HepG2 (cell line): Measurements from ENCODE around the gene XPC. TPM values are rescaled to one million over a fixed set of nuclear protein-coding genes. Genes with fewer than 3 reads are reported as not detected.

Experiments used
- ATAC-seq: fragments of 200-7000 bp; cut with Tn5 transposase; 3 replicates; pipeline ENCODE4 v1.9.1; 2020; ENCODE audit warnings: mild to moderate bottlenecking, moderate library complexity
- BruUV-seq: library from RNA; stranded (reverse); fragments of 400-500 nt; replicated peaks from 2 replicates; lab custom pipeline; 2021; lab: Mats Ljungman, UMichigan
- CTCF ChIA-PET: fragments of 300-600 bp; formaldehyde crosslinking; extraction: SDS; loops from one replicate; lab custom pipeline; 2021; ENCODE audit warnings: low total read pairs, inconsistent platforms, low intra/inter-chr PET ratio; lab: Yijun Ruan, JAX
- POLR2A ChIA-PET: fragments of 350-600 bp; sonication (Branson Sonifier 250); formaldehyde crosslinking; loops from one replicate; lab custom pipeline; 2020; ENCODE audit warnings: antibody characterized with exemption, inconsistent platforms; lab: Yijun Ruan, JAX
- DNase-seq: peaks from one replicate; pipeline ENCODE4 v3.0.0-alpha.2; 2015; ENCODE audit warnings: low spot score
- FAIRE-seq: peaks from 3 replicates; lab custom pipeline; 2011; peaks lifted over from hg19 to GRCh38; lab: Jason Lieb, UNC
- H2AFZ ChIP-seq: one replicate; pipeline ENCODE4 v1.6.1; 2011; ENCODE audit warnings: low read length, inconsistent platforms
- H3K27ac ChIP-seq: fragments of 300-600 bp; 3 replicates; pipeline ENCODE4 v1.8.0; 2011; ENCODE audit warnings: mixed run types, mild to moderate bottlenecking, mixed read lengths, low read length, inconsistent platforms; ENCODE audit not compliant: insufficient read depth; ENCODE audit errors: extremely low read length
- H3K27me3 ChIP-seq, 2 experiments: fragments of 200-600 bp in 1 of 2; 2 replicates in 1 of 2; 3 replicates in 1 of 2; pipeline versions ENCODE4 v1.6.0 to v1.8.0; 2011; ENCODE audit warnings: low read length in 2 of 2, mild to moderate bottlenecking in 2 of 2, moderate library complexity in 2 of 2, inconsistent platforms in 1 of 2; ENCODE audit not compliant: insufficient read depth in 2 of 2, control insufficient read depth in 1 of 2
- H3K36me3 ChIP-seq, 2 experiments: fragments of 200-600 bp in 1 of 2; replicated peaks in 1 of 2; 2 replicates in 1 of 2; 3 replicates in 1 of 2; pipeline versions ENCODE4 v1.5.1 to v1.8.0; 2011; ENCODE audit warnings: low read length in 2 of 2, inconsistent platforms in 1 of 2; ENCODE audit not compliant: insufficient read depth in 2 of 2, control insufficient read depth in 1 of 2
- H3K4me1 ChIP-seq: 2 replicates; pipeline ENCODE4 v1.5.1; 2012; ENCODE audit warnings: low read length, inconsistent platforms; ENCODE audit not compliant: insufficient read depth
- H3K4me2 ChIP-seq: 2 replicates; pipeline ENCODE4 v1.6.0; 2011; ENCODE audit warnings: low read depth, low read length, inconsistent platforms
- H3K4me3 ChIP-seq, 3 experiments: fragments of 200-600 bp in 1 of 3; sonication (generic), shearing (Covaris generic) in 1 of 3; replicated peaks in 1 of 3; 2 replicates each; pipeline ENCODE4 v1.5.1; 2011 to 2016; ENCODE audit warnings: low read length in 3 of 3, inconsistent platforms in 2 of 3, low read depth in 2 of 3, mild to moderate bottlenecking in 2 of 3, control low read depth in 1 of 3, mixed read lengths in 1 of 3; ENCODE audit not compliant: insufficient read depth in 1 of 3
- H3K79me2 ChIP-seq: one replicate; pipeline ENCODE4 v1.6.1; 2011; ENCODE audit warnings: low read length, inconsistent platforms; ENCODE audit not compliant: insufficient read depth
- H3K9ac ChIP-seq: 2 replicates; pipeline ENCODE4 v1.6.0; 2011; ENCODE audit warnings: mild to moderate bottlenecking, low read depth, low read length, inconsistent platforms; ENCODE audit not compliant: insufficient read depth
- H3K9me3 ChIP-seq: 2 replicates; pipeline ENCODE4 v1.5.1; 2012; ENCODE audit warnings: mild to moderate bottlenecking, low read length
- H4K20me1 ChIP-seq: 2 replicates; pipeline ENCODE4 v1.6.0; 2011; ENCODE audit warnings: inconsistent platforms, mild to moderate bottlenecking, low read length, moderate library complexity; ENCODE audit not compliant: insufficient read depth
- HMG20A ChIP-seq: IDR thresholded peaks from 2 replicates; pipeline ENCODE4 v1.6.1; 2016; ENCODE audit warnings: borderline replicate concordance
- RBFOX2 ChIP-seq: fragments of 200-400 bp; formaldehyde crosslinking; IDR thresholded peaks from 2 replicates; pipeline ENCODE4 v1.6.1; 2017; ENCODE audit warnings: low read depth, mild to moderate bottlenecking, low read length
- THAP11 ChIP-seq: IDR thresholded peaks from 2 replicates; pipeline ENCODE4 v1.6.1; 2016; ENCODE audit warnings: missing biosample characterization, missing genetic modification reagents
- ZNF121 ChIP-seq: sonication (generic); formaldehyde crosslinking; IDR thresholded peaks from 2 replicates; pipeline ENCODE4 v1.5.0; 2020; ENCODE audit warnings: mild to moderate bottlenecking, missing genetic modification reagents
- ZNF546 ChIP-seq: sonication (generic); formaldehyde crosslinking; conservative IDR thresholded peaks from 2 replicates; pipeline ENCODE4 v1.8.1; 2023; ENCODE audit warnings: mild to moderate bottlenecking, missing genetic modification reagents
- ZNF781 ChIP-seq: sonication (generic); formaldehyde crosslinking; IDR thresholded peaks from 2 replicates; pipeline ENCODE4 v1.5.1; 2020; ENCODE audit warnings: borderline replicate concordance, mild to moderate bottlenecking, missing genetic modification reagents; ENCODE audit errors: not compliant biosample characterization
- WGBS: methylation state at CpG from one replicate; pipeline ENCODE4 v1.1.6; 2017; ENCODE audit warnings: low lambda C conversion rate; 5-methylcytosine and 5-hydroxymethylcytosine counted together
- in situ Hi-C: cut with HindIII; loops from 2 replicates; pipeline ENCODE4 v1.10.0; 2017; ENCODE audit warnings: low pct_unique_long_range_greater_than_20kb; ENCODE audit not compliant: extremely low pct_ligation_motif_present
- intact Hi-C: fragments of 100-400 bp; cut with micrococcal nuclease; formaldehyde crosslinking; loops from one replicate; pipeline ENCODE4 v1.10.0; 2022; ENCODE audit not compliant: unreplicated experiment
- polyA plus RNA-seq, 8 experiments: library from polyadenylated mRNA; depleted of rRNA in 3 of 8; stranded (reverse) in 7 of 8; unstranded in 1 of 8; fragments of >200 nt; fragmentation: Illumina TruSeq in 4 of 8; extraction: Trizol in 4 of 8; gene quantifications; 2 replicates each; pipeline versions ENCODE4 v1.2.1 to v1.2.3, GENCODE V29; 2011 to 2016; ENCODE audit warnings: low read depth in 4 of 8, missing spikeins in 1 of 8, mixed read lengths in 1 of 8; ENCODE audit not compliant: insufficient read depth in 1 of 8
- total RNA-seq, 5 experiments: library from RNA; depleted of rRNA; stranded (reverse); fragments of >200 nt; fragmentation: Illumina TruSeq; extraction: Trizol; gene quantifications; 2 replicates each; pipeline ENCODE4 v1.2.3, GENCODE V29; 2016; ENCODE audit warnings: low read depth in 1 of 5

XPC gene
- total and polyA plus RNA-seq, 2 of the 13 experiments (the other 11 are each of a cell fraction or from before 2014, with no cell fraction given): 9.4 to 24.1 TPM

DNA sequence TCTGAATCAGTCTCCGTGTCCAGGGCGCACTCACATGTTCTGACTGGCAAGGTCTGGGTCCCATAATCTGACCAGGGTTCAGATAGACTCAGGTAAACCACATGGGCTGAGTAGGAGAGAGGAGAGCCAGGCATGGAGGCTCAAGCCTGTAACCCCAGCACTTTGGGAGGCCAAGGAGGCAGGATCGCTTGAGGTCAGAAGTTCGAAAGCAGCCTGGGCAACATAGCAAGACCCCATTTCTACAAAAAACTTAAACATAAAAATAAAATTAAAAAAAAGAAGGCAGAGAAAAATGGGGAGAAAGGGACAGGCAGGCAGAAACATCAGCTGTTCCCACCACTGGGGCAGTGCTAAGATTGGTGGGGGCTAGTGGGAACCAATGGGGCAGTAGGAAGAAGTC is 48.2 kb downstream of the XPC start:
- no peak for FAIRE-seq
- H3K9ac ChIP-seq: no peak overlapping the region
- H3K4me1 ChIP-seq: peaks cover 32% of the 10 kb centered on the region
- 95% methylated on average over 4 of the region's 4 CpGs for WGBS
- no TSS peak for BruUV-seq
- TF ChIP-seq ZNF546: no peak
- TF ChIP-seq ZNF121 (CRISPR knock-in tag): peak; percentile 63
- no peak for ATAC-seq
- H3K36me3 ChIP-seq: peaks cover 28 to 70% of the 10 kb centered on the region in 2 experiments
- H3K27me3 ChIP-seq: no peaks in the 10 kb centered on the region; a peak in 1 of 5 replicates
- H3K4me3 ChIP-seq: no peak overlapping the region
- no peak overlapping the region for H2AFZ ChIP-seq
- intact Hi-C loops: no loop called here
- peaks cover 35% of the 10 kb centered on the region for H3K79me2 ChIP-seq
- peaks cover 16% of the 10 kb centered on the region for H4K20me1 ChIP-seq
- in situ Hi-C loops: no loop called here
- H3K4me2 ChIP-seq: no peak overlapping the region
- ChIA-PET POLR2A (interaction anchor here (1.0 kb wide), 1 partner anchor 14 kb away, joined by 3 read pairs; no protein-coding TSS in a partner anchor), CTCF (no interaction called here)
- H3K27ac ChIP-seq: no peak overlapping the region
- DNase-seq: no peak
- no peaks in the 10 kb centered on the region for H3K9me3 ChIP-seq

DNA sequence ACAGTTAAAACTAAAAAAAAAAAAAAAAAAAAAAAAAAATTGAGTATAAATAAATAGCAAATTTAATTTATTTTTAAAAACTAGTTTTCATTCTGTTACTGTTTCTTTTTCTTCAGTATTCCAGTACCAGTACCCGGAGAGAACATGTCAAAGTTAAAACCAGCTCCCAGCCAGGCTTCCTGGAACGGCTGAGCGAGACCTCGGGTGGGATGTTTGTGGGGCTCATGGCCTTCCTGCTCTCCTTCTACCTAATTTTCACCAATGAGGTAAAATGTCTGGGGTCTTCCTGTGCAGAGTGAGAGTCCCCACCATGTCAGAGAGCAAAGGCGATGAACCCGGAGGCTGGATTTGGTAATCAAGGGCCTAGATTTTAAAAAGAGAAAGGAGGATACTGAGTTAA is 49.1 kb downstream of the XPC start:
- no TSS peak for BruUV-seq
- no peak overlapping the region for H3K9ac ChIP-seq
- peaks cover 37% of the 10 kb centered on the region for H3K79me2 ChIP-seq
- WGBS: 97% methylated on average over 6 of the region's 6 CpGs
- no peaks in the 10 kb centered on the region; a peak in 1 of 5 replicates for H3K27me3 ChIP-seq
- no peak for TF ChIP-seq ZNF781 (CRISPR knock-in tag)
- TF ChIP-seq RBFOX2: 0 out of 2 replicates have a peak, but pooled peaks have one; percentile 10
- no peak for TF ChIP-seq HMG20A (CRISPR knock-in tag)
- TF ChIP-seq THAP11 (CRISPR knock-in tag): no peak
- DNase-seq (no peak), ATAC-seq (no peak), FAIRE-seq (no peak)
- no peak overlapping the region for H3K4me3 ChIP-seq
- H3K27ac ChIP-seq: no peak overlapping the region
- peaks cover 32% of the 10 kb centered on the region for H3K4me1 ChIP-seq
- no peaks in the 10 kb centered on the region for H3K9me3 ChIP-seq
- peaks cover 23 to 61% of the 10 kb centered on the region in 2 experiments for H3K36me3 ChIP-seq
- POLR2A ChIA-PET: no interaction called here
- in situ Hi-C loops: no loop called here
- intact Hi-C loops: no loop called here
- CTCF ChIA-PET: no interaction called here
- H2AFZ ChIP-seq: no peak overlapping the region
- peaks cover 16% of the 10 kb centered on the region for H4K20me1 ChIP-seq
- H3K4me2 ChIP-seq: no peak overlapping the region
